GM12878 (cell line): ENCODE data around the gene RINT1. TPM values are rescaled to one million over a fixed set of nuclear protein-coding genes. Genes with fewer than 3 reads are reported as not detected.

ENCODE experiments used
- ATAC-seq: fragments of 200-7000 bp; cut with Tn5 transposase; 3 replicates; pipeline ENCODE4 v1.9.1; 2020; ENCODE audit warnings: mild to moderate bottlenecking, moderate library complexity
- BruUV-seq: library from RNA; stranded (reverse); fragments of 400-500 nt; replicated peaks from 2 replicates; lab custom pipeline; 2021; lab: Mats Ljungman, UMichigan
- CTCF ChIA-PET: fragments of 300-600 bp; sonication (Branson Sonifier 250); formaldehyde crosslinking; extraction: SDS; loops from one replicate; lab custom pipeline; 2021; ENCODE audit warnings: inconsistent platforms; lab: Yijun Ruan, JAX
- POLR2A ChIA-PET: fragments of 350-600 bp; formaldehyde crosslinking; extraction: SDS; loops from one replicate; lab custom pipeline; 2021; ENCODE audit warnings: inconsistent platforms; lab: Charles Lee
- RAD21 ChIA-PET: fragments of 300-600 bp; sonication (Branson Sonifier 250); formaldehyde crosslinking; loops from one replicate; lab custom pipeline; 2023; ENCODE audit warnings: antibody characterized with exemption; ENCODE audit not compliant: unreplicated experiment; lab: Charles Lee
- SMC1A ChIA-PET: fragments of 300-600 bp; sonication (Branson Sonifier 250); formaldehyde crosslinking; loops from one replicate; lab custom pipeline; 2023; ENCODE audit not compliant: unreplicated experiment, uncharacterized antibody; lab: Charles Lee
- DNase-seq: peaks from one replicate; pipeline ENCODE4 v3.0.0-alpha.2; 2011; ENCODE audit warnings: low read depth, low spot score
- FAIRE-seq: peaks from 3 replicates; lab custom pipeline; 2011; peaks lifted over from hg19 to GRCh38; lab: Jason Lieb, UNC
- H2AFZ ChIP-seq: 2 replicates; pipeline ENCODE4 v1.6.0; 2011; ENCODE audit warnings: low read depth, low read length, control low read depth; ENCODE audit not compliant: control insufficient read depth
- H3K27ac ChIP-seq: 2 replicates; pipeline ENCODE4 v1.5.1; 2011; ENCODE audit warnings: control low read depth; ENCODE audit not compliant: control insufficient read depth, insufficient read depth
- H3K27me3 ChIP-seq, 2 experiments: replicated peaks in 1 of 2; 2 replicates each; pipeline versions ENCODE4 v1.6.0 to v1.6.1; 2011; ENCODE audit warnings: low read length in 1 of 2; ENCODE audit not compliant: control insufficient read depth in 2 of 2, insufficient read depth in 2 of 2
- H3K36me3 ChIP-seq, 2 experiments: 2 replicates each; pipeline ENCODE4 v1.5.1; 2011; ENCODE audit warnings: low read length in 1 of 2; ENCODE audit not compliant: control insufficient read depth in 2 of 2, insufficient read depth in 2 of 2
- H3K4me1 ChIP-seq: 2 replicates; pipeline ENCODE4 v1.6.1; 2011; ENCODE audit warnings: mild to moderate bottlenecking, low read length, moderate library complexity, mixed read lengths; ENCODE audit not compliant: control insufficient read depth, insufficient read depth
- H3K4me2 ChIP-seq: 2 replicates; pipeline ENCODE4 v1.6.0; 2011; ENCODE audit warnings: control low read depth; ENCODE audit not compliant: control insufficient read depth, insufficient read depth
- H3K4me3 ChIP-seq: fragments of 200-600 bp; sonication (generic); 2 replicates; pipeline ENCODE4 v1.5.1; 2016
- H3K79me2 ChIP-seq: 2 replicates; pipeline ENCODE4 v1.6.0; 2011; ENCODE audit warnings: low read length; ENCODE audit not compliant: control insufficient read depth, insufficient read depth
- H3K9ac ChIP-seq: 2 replicates; pipeline ENCODE4 v1.8.0; 2011; ENCODE audit warnings: low read length, control low read depth, mixed read lengths; ENCODE audit not compliant: control insufficient read depth, insufficient read depth
- H3K9me3 ChIP-seq: replicated peaks from 3 replicates; pipeline ENCODE4 v1.5.1; 2011; ENCODE audit warnings: mild to moderate bottlenecking, low read length; ENCODE audit not compliant: control insufficient read depth, insufficient read depth
- H4K20me1 ChIP-seq: 2 replicates; pipeline ENCODE4 v1.6.0; 2011; ENCODE audit not compliant: control insufficient read depth, insufficient read depth
- CBX3 ChIP-seq: fragments of 200-600 bp; sonication (generic); IDR thresholded peaks from 2 replicates; pipeline ENCODE4 v1.6.1; 2016; ENCODE audit warnings: low read depth, borderline replicate concordance
- CHD4 ChIP-seq: fragments of 200-600 bp; sonication (generic); IDR thresholded peaks from 2 replicates; pipeline ENCODE4 v1.6.1; 2016; ENCODE audit warnings: mild to moderate bottlenecking
- DPF2 ChIP-seq: fragments of 450-650 bp; IDR thresholded peaks from 2 replicates; pipeline ENCODE4 v1.6.1; 2017; ENCODE audit warnings: mild to moderate bottlenecking
- NR2F1 ChIP-seq: fragments of 450-650 bp; conservative IDR thresholded peaks from 2 replicates; pipeline ENCODE4 v1.6.1; 2017; ENCODE audit warnings: mild to moderate bottlenecking
- POLR2AphosphoS5 ChIP-seq: IDR thresholded peaks from 2 replicates; pipeline ENCODE4 v1.6.1; 2011; ENCODE audit warnings: mild to moderate bottlenecking, low read length, inconsistent platforms
- YBX1 ChIP-seq: fragments of 450-650 bp; IDR thresholded peaks from 2 replicates; pipeline ENCODE4 v1.6.1; 2016; ENCODE audit warnings: antibody characterized with exemption
- in situ Hi-C: fragments of 300-500 bp; cut with MboI; formaldehyde crosslinking; loops from 9 replicates; pipeline ENCODE4 v1.14.3; 2018; ENCODE audit warnings: mixed read lengths
- intact Hi-C: fragments of 100-400 bp; cut with micrococcal nuclease; formaldehyde crosslinking; loops from one replicate; pipeline ENCODE4 v1.14.2; 2022; ENCODE audit not compliant: unreplicated experiment
- polyA plus RNA-seq, 11 experiments: library from polyadenylated mRNA; depleted of rRNA in 4 of 11; unstranded in 6 of 11; stranded (reverse) in 5 of 11; fragments of >200 nt; fragmentation: Nextera tagmentation in 4 of 11; fragmentation: Illumina TruSeq in 1 of 11; extraction: Ambion mirVana in 4 of 11; extraction: Trizol in 1 of 11; gene quantifications; 1 replicate in 1 of 11; 2 replicates in 10 of 11; pipeline versions ENCODE4 v1.2.1 to v1.2.3, GENCODE V29; 2011 to 2016; ENCODE audit warnings: inconsistent platforms in 2 of 11, missing spikeins in 2 of 11, low read depth in 1 of 11
- total RNA-seq, 4 experiments: library from RNA; depleted of rRNA in 3 of 4; stranded (reverse); fragments of >200 nt in 3 of 4; fragmentation: Illumina TruSeq in 1 of 4; extraction: Trizol in 1 of 4; gene quantifications; 2 replicates each; pipeline versions ENCODE4 v1.2.1 to v1.2.3, GENCODE V29; 2013 to 2021
- TF ChIP-seq, protein P1 (sequence below): fragments of 450-650 bp; IDR thresholded peaks from 2 replicates; pipeline ENCODE4 v1.6.1; 2017; ENCODE audit warnings: borderline replicate concordance

Gene RINT1
- total and polyA plus RNA-seq, 10 of the 15 experiments (the other 5 are each of a cell fraction or from before 2014, with no cell fraction given), result 6.7 to 32.3 (median 17.3) TPM

DNA sequence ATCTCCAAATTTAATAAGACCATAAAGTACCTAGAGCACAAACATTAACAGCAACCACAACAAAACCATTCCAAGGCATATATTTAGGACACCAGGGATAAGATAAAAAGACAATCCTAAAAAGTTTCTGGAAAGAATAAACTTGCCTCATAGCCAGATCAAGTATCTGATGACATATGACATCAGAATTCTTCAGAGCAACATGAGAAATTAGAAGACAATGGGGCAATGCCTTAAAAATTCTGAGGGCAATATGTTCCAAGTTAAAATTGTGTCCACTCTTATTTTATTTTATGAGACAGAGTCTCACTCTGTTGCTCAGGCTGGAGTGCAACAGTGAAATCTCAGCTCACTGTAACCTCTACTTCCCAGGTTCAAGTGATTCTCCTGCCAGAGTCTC is 46.5 kb downstream of the RINT1 start:
- H3K36me3 ChIP-seq, result no peaks in the 10 kb centered on the region
- no peaks in the 10 kb centered on the region for H3K27me3 ChIP-seq
- no peaks in the 10 kb centered on the region for H4K20me1 ChIP-seq
- no peaks in the 10 kb centered on the region for H3K79me2 ChIP-seq
- no peaks in the 10 kb centered on the region for H3K4me1 ChIP-seq
- no peak overlapping the region for H3K9ac ChIP-seq
- ChIA-PET RAD21 (no interaction called here), SMC1A (interaction anchor here (1.5 kb wide), 1 partner anchor 13 kb away, joined by 4 read pairs; no protein-coding TSS in a partner anchor)
- intact Hi-C loops, result no loop called here
- TF ChIP-seq NR2F1, result no peak
- no peak for TF ChIP-seq POLR2AphosphoS5
- TF ChIP-seq CHD4, result no peak
- TF ChIP-seq DPF2, result no peak
- TF ChIP-seq YBX1, result no peak
- TF ChIP-seq, protein P1, sequence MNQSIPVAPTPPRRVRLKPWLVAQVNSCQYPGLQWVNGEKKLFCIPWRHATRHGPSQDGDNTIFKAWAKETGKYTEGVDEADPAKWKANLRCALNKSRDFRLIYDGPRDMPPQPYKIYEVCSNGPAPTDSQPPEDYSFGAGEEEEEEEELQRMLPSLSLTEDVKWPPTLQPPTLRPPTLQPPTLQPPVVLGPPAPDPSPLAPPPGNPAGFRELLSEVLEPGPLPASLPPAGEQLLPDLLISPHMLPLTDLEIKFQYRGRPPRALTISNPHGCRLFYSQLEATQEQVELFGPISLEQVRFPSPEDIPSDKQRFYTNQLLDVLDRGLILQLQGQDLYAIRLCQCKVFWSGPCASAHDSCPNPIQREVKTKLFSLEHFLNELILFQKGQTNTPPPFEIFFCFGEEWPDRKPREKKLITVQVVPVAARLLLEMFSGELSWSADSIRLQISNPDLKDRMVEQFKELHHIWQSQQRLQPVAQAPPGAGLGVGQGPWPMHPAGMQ, result no peak
- TF ChIP-seq CBX3, result no peak
- TF ChIP-seq, all 136 proteins: peak for 0
- no peak for FAIRE-seq
- H2AFZ ChIP-seq, result no peak overlapping the region
- BruUV-seq, result no TSS peak
- no peak for DNase-seq
- ChIA-PET POLR2A (no interaction called here), CTCF (no interaction called here)
- no peak overlapping the region for H3K27ac ChIP-seq
- H3K4me2 ChIP-seq, result no peak overlapping the region
- H3K4me3 ChIP-seq, result no peak overlapping the region
- no peak for ATAC-seq
- in situ Hi-C loops, result no loop called here
- H3K9me3 ChIP-seq, result no peaks in the 10 kb centered on the region; the same call in 2 of the 3 replicates
